GM19395 (cell line): ENCODE results near the gene GMPPA.

Experiments used
- ATAC-seq: cut with Tn5 transposase; IDR thresholded peaks from one replicate; pipeline ENCODE4 v1.9.1; 2021; ENCODE audit warnings: mild to moderate bottlenecking, moderate library complexity; ENCODE audit not compliant: unreplicated experiment

GMPPA gene

DNA sequence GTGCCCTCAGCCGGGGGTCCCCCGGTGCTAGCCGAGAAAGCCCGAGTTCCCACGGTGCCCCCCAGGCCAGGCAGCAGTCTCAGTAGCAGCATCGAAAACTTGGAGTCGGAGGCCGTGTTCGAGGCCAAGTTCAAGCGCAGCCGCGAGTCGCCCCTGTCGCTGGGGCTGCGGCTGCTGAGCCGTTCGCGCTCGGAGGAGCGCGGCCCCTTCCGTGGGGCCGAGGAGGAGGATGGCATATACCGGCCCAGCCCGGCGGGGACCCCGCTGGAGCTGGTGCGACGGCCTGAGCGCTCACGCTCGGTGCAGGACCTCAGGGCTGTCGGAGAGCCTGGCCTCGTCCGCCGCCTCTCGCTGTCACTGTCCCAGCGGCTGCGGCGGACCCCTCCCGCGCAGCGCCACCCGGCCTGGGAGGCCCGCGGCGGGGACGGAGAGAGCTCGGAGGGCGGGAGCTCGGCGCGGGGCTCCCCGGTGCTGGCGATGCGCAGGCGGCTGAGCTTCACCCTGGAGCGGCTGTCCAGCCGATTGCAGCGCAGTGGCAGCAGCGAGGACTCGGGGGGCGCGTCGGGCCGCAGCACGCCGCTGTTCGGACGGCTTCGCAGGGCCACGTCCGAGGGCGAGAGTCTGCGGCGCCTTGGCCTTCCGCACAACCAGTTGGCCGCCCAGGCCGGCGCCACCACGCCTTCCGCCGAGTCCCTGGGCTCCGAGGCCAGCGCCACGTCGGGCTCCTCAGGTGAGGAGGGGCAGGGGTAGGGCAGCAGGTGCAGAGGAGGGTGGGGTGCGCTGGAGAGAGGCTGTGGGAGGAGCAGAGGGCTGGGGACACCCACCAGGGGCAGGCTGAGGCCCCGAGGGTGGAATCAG is 14.1 kb upstream of the GMPPA start:
- no peak for ATAC-seq

DNA sequence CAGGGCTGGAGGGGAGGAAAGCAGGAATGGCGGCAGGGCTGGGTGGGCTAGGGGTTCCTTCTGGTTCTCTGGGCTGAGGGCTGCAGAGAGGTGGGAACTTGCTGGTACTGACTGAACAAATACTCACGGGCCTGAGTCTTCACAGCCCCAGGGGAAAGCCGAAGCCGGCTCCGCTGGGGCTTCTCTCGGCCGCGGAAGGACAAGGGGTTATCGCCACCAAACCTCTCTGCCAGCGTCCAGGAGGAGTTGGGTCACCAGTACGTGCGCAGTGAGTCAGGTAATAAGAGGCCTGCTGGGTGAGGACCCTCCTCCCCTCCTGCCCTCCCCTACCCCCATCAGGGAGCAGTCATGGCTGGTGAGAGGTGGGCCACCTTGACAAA is 13.5 kb upstream of the GMPPA start:
- no peak for ATAC-seq

DNA sequence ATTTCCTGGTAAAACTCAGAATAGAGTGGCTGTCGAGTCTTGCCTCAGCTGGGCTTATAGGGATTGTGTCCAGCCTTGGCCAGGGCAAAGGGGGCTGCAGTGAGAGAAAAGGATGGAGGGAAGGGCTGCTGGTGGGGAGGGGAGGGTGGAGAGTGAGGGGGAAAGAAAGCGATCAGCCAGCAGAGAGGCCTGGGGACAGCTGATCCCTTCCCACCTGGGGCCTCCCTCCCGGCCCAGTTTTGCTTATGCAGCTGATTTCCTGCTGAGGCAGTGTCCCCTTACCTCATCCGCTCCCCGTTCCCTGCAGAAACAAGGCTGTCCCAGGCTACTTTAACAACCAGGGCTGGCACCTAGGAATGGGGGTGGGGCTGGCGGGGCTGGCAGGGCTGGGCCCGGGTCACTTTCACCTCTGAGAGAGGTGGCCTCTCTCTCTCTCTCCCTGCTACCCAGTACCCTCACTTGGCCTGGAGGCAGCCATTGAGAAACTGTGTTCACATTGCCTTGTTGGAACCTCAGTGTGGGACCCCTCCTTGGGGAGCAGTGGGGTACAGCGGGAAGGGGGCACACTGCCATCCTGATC is 12.2 kb upstream of the GMPPA start:
- no peak for ATAC-seq

DNA sequence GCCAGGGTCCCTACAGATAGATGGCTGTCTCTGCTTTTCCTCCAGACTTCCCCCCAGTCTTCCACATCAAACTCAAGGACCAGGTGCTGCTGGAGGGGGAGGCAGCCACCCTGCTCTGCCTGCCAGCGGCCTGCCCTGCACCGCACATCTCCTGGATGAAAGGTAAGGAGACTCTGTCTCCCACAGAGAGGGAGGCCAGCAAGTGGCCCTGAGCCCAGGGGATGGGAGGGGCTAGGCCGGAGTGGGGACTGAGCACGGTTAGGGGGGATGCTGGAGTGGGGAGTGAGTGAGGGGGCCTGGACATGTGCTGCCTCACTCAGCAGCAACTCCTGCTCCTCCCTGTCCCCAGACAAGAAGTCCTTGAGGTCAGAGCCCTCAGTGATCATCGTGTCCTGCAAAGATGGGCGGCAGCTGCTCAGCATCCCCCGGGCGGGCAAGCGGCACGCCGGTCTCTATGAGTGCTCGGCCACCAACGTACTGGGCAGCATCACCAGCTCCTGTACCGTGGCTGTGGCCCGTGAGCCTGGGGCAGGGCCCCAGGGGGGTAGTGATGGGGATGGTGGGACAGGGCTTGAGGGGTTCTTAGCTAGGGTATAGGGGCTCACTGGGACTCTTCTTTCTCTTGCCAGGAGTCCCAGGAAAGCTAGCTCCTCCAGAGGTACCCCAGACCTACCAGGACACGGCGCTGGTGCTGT is 10.4 kb upstream of the GMPPA start:
- ATAC-seq = no peak

DNA sequence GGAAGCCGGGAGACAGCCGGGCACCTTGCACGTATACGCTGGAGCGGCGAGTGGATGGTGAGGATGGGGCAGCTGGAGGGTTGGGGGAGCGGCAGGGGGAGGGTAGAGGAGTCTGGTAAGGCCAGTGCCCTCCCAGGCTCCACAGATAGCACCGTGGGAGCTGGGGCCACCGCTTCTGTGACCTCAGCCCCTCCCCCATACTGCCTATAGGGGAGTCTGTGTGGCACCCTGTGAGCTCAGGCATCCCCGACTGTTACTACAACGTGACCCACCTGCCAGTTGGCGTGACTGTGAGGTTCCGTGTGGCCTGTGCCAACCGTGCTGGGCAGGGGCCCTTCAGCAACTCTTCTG is 9.9 kb upstream of the GMPPA start:
- no peak for ATAC-seq

DNA sequence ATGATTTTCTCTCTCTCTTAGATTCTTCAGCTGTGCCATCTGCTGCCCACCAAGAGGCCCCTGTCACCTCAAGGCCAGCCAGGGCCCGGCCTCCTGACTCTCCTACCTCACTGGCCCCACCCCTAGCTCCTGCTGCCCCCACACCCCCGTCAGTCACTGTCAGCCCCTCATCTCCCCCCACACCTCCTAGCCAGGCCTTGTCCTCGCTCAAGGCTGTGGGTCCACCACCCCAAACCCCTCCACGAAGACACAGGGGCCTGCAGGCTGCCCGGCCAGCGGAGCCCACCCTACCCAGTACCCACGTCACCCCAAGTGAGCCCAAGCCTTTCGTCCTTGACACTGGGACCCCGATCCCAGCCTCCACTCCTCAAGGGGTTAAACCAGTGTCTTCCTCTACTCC is 9.4 kb upstream of the GMPPA start:
- no peak for ATAC-seq

DNA sequence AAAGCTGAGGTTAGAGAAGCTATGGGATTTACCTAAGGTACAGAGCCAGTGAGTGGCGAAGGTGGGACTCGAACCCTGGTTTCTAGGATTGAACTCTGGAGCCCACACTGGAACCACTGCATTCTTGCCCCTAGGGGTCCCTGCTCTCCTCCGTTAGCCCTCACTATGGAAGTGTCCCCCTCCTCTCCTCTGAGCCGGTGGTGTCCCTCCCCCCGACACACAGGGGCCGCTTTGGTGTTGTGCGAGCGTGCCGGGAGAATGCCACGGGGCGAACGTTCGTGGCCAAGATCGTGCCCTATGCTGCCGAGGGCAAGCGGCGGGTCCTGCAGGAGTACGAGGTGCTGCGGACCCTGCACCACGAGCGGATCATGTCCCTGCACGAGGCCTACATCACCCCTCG is 8.5 kb upstream of the GMPPA start:
- ATAC-seq = no peak

DNA sequence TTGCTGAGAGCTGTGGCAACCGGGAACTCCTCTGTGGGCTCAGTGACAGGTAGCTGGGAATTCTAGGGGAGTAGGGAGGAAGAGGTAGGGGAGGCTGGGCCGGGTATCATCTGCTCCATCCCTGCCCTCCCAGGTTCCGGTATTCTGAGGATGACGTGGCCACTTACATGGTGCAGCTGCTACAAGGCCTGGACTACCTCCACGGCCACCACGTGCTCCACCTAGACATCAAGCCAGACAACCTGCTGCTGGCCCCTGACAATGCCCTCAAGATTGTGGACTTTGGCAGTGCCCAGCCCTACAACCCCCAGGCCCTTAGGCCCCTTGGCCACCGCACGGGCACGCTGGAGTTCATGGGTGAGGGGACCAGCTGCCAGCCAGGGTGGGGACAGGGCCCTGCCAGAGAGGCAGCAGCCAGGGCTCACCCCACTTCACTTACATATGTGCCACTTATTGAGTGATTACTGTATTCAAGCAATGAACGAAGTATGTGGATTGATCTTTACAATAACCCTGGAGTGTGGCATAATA is 8.0 kb upstream of the GMPPA start:
- ATAC-seq = no peak

DNA sequence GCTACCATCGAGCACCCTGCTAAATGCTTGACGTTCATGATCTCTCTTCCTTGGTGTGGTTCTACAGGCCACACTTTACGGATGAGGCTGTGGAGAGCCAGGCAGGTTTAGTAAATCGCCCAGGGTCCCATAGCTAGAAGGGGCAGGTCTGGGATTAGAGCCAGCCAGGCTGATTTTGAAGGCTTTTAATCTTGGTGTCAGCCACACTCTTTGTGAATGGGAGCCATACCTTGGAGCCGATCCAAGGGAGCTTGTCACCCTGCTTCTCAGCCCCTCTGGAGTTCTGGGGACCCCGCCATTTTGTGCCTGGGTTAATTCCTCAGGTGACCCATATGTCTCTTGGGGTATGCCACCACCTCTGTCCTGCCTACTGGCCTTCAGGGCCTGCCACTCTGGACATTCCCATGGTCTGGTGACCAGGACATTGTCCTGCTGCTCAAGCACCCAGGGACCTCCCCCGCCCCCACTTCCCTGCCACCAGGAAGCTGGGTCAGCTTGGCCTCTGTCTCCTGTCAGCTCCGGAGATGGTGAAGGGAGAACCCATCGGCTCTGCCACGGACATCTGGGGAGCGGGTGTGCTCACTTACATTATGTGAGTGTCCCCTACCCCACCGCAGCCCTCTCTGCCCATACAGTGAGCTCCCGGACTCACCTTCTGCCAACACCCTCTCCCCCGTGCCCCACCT is 7.3 kb upstream of the GMPPA start:
- no peak for ATAC-seq

DNA sequence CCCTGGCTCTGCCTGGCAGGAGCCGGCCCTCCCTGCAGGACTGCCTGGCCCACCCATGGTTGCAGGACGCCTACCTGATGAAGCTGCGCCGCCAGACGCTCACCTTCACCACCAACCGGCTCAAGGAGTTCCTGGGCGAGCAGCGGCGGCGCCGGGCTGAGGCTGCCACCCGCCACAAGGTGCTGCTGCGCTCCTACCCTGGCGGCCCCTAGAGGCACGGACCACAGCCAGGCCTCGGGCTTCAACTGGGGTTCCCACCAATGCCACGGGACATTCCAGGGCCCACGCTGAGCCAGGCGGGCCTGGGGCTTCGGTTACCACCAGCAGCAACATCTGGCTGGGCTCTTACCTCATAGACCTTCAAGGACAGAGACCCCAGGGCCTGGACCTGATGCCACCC is 6.1 kb upstream of the GMPPA start:
- ATAC-seq = no peak

DNA sequence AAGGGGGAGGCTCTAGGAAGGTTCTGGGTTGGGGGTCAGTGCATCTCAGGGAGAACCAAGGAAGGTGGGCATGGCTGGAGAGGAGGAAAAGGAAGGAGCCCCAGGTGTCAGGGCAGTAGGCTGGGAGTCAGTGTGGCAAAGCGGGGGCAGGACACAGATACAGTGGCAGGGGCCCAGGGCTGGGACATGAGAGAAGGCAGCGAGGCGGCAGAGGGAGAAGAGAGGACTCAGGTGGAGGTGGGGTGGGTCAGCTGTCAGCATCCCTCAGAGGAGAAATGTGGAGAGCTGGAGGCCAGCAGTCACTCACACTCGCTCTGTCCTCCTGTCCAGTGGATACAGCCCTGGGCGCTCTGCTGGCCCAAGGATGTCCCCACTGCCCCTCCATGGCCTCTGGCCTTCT is 5.6 kb upstream of the GMPPA start:
- ATAC-seq = no peak

DNA sequence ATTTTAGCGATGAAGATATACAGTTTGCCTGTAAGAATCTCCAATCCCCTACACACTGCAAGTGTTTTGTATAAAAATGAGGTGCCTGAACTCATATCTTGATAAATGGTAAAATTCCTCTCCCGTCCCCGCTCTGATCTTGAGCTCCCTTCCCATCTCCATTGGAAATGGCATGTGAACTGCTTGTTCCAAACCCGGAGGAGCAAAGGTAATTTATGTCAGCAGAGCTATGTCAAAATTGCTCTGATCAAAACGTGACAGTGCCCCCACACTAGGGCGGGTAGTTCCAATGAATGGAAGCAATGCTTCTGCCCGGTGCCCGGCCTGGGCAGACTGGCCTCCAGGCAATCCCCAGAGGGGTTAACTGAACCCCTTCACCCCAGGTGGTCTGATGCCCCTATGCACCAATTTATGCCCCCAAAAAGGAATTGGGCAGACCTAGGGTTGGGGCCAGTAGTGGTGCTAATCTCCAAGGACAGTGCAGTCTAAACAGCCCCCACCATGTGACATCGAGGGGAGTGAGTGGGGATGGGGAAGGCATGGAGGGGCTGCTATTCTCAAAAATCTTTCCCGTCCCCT is 3.6 kb upstream of the GMPPA start:
- ATAC-seq = no peak

DNA sequence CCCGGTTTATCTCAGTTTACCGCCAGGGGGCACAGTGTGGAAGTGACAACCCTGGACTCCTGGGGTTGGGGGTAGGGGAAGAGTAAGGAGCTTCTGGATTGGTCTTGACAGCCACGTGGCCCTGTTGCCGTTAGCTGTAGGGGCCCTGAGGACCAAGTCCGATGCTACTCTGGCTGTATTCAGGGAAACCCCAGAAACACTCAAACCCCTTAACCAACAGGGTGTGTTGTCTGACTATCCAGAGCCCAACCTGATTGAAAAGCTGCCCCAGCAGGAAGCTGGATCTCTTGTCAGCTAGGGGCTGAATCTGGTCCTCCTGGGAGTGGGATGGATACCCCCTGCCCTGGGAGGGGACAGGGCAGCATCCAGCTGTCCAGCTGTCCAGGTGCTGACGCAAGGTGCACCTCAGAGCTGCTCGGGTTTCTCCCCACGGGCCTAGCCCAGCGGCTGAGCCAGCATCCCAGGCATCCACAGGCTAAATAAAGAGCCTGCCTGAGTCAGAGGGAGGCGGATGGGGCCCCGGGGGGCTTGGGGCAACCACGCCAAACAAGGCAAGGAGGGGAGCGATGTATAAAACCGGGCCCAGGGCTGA is 3.1 kb upstream of the GMPPA start:
- ATAC-seq = no peak

DNA sequence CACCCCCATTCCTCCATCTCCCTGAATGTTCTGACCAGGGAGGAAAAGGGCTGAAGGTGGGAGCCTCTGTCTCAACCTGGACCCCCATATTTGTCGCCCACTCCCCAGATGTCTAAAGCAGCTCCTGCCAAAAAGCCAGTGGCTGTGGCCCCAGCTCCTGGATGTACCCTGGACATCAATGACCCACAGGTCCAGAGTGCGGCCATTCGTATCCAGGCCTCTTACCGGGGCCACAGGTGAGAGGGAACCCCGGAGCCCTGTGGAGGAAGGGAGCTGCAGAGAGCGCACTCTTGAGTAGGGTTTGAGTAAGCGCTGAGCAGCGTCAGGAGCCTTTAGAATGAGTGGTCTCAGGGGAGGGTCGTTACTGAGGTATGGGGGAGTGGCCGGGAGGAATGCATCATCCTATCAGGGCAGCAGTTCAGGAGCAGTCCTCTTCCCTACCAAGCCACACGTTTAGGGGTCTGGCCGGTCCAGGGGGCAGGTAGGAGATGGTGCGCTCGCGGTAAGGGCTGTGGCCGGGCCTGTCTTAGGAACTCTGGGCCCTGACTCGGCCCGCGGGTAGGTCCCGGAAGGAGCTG is 2.4 kb upstream of the GMPPA start:
- no peak for ATAC-seq

DNA sequence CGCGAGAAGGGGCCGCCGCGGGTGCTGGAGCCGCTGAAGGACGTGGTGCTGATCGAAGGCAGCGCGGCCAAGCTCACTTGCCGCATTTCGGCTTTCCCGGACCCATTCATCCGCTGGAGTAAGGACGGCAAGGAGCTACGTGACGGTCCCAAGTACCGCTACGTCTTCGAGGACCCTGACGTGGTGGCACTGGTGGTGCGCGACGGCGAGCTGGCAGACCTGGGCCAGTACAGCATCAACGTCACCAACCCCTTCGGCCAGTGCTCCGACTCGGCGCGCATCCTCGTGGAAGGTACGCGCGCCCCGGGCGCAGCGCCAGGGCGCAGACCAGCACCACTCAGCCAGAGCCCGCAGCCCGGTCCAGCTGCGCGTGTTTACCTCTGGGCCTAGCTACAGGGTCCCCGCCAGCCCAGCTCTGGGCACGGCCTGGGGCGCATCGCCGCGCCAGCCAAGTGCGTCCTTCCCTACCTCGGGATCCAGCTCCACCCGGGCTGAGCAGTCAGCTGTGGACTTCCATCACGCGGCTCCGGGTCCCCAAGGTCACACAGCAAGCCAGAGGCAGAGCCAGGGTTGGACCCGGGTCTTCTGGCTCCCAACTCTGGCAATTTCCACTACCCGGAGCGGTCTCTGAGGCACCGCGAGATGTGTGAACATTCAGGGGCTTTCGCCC is 1.7 kb upstream of the GMPPA start:
- ATAC-seq = no peak

DNA sequence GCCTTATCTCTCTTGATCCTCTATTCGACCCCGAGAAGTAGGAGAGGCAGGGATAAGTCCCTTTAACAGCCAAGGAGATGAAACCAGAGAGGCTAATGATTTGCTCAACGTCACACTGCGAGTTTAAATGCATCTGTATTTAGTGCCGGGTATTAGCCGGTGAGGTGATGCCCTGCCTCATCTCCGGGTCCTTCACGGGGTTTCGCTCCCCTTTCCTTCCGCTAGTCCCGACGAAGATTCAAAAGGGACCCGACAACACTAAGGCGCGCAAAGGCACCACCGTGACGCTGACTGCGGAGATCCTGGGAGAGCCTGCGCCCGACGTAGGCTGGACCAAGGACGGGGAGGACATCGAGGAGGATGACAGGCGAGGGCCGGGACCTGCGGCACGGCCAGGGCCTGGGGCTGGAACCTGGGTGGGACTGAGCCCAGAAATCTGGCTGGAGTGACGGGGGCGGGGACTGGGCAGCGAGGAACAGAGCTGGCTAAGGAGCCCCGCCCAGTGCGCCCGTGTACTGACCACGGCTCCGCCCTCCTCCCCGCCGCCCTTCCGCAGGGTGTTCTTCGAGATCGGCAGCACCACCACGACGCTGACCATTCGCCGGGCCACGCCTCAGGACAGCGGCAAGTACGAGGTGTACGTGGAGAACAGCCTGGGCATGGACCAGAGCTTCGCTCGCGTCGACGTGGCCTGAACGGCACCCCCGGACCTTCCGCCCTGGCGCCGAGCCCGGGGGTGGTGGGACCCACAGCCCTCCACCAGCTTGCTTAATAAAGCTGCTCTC is 1.0 kb upstream of the GMPPA start:
- peak; percentile 19 for ATAC-seq

DNA sequence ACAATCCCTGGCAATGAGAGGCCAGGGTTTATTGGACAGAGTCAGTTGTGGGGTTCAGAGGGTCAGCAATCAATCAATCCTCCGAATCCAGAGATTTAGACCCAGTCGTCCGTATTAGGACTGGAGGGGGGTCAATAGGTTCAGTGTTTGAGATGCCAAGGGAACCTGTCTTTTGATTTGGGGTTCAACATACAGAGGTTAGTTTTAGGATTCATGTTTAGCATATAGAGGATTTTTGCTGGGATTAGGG is 292 bp downstream of the GMPPA start:
- ATAC-seq = peak; percentile 13

DNA sequence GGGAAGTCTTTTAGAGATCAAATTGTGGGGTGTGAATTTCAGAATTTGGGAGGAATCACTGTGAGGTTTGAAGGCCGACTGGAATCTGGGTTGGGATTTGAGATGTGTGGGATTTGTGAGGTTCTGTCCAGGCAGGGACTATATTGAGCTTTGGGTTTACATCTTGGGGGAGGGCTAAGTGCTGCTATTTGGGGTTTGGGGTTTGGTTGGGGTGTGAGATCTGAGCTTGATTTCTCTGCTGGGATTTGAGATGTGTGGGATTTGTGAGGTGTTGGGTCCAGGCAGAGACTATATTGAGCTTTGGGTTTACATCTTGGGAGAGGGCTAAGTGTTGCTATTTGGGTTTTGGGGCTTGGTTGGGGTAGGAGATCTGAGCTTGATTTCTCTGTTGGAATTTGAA is 864 bp downstream of the GMPPA start:
- ATAC-seq = no peak

DNA sequence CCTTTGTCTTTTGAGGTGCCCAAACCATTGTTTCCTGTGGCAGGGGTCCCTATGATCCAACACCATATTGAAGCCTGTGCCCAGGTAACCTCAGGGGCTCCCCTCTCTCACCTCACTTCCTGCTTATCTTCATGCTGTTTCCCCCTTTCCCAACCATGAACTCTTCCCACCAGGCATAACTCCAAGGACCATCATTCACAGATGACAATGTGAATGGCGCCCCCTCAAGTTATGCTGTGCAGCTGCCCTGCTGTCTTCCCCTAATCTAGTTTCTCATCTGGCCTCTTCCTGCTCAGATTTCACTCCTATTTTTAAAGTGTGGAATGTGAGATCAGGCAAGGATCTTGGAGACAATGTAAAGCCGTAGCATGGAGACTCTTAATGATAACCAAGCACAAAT is 1.4 kb downstream of the GMPPA start:
- ATAC-seq = no peak
